Measurements from ENCODE around the gene PSTK.

PSTK gene

DNA sequence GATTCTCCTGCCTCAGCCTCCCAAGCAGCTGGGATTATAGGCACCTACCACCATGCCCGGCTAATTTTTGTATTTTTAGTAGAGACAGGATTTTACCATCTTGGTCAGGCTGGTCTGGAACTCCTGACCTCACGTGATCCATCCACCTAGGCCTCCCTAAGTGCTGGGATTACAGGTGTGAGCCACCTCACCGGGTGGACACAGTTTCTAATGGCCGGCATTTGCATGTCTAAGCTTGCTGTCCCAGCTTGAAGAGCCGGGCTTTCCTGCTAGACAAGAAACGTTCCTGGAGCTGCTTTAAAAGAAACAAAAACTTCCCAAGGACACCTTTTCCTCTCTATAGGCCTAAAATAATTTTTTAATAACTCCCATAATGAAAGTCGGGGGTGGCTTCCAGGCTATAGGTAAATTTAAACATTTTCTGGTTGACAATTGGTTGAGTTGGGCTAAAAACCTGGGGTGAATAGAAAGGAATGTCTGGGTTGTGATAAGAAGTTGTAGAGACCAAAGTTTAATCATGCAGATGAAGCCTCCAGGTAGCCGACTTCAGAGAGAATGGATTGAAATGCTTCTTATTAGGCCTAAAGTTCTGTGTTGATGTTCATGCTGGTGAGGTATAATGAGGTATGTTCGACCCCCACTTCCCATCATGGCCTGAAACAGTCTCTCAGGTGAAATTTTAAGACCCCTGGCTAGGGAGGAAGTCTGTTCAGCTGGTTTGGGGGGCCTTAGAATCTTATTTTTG is 37.4 kb downstream of the PSTK start:
- no peaks in the 10 kb centered on the region for H3K4me1 ChIP-seq (ENCODE audit: insufficient read depth, low read length)
- TF ChIP-seq CTCF (IDR thresholded peaks at IDR 0.05; ENCODE audit: borderline replicate concordance, extremely low read depth, low read length, poor library complexity, severe bottlenecking) (no peak), EZH2 (IDR thresholded peaks at IDR 0.05; ENCODE audit: borderline replicate concordance, low read depth, low read length, severe bottlenecking) (no peak)

GRCh38 chr10:123018531-123018930 is 38.3 kb downstream of the PSTK start:
- no peak overlapping the region for H2AFZ ChIP-seq (ENCODE audit: low read depth, low read length)
- no peak overlapping the region for H3K4me3 ChIP-seq (ENCODE audit: low read depth in 1 of 2, low read length in 2 of 2)
- no peak overlapping the region for H3K27ac ChIP-seq (ENCODE audit: low read length)
- no peaks in the 10 kb centered on the region for H3K4me1 ChIP-seq (ENCODE audit: insufficient read depth, low read length)
- no peak overlapping the region for H3K9ac ChIP-seq (ENCODE audit: low read depth, low read length)
- H3K36me3 ChIP-seq (ENCODE audit: insufficient read depth, low read length) = no peaks in the 10 kb centered on the region
- no peaks in the 10 kb centered on the region; the same call in 1 of the 2 replicates for H4K20me1 ChIP-seq (ENCODE audit: insufficient read depth, low read length)
- no peak overlapping the region for H3K4me2 ChIP-seq (ENCODE audit: insufficient read depth, low read length)
- TF ChIP-seq CTCF (IDR thresholded peaks at IDR 0.05; ENCODE audit: borderline replicate concordance, extremely low read depth, low read length, poor library complexity, severe bottlenecking) = no peak
- TF ChIP-seq EZH2 (IDR thresholded peaks at IDR 0.05; ENCODE audit: borderline replicate concordance, low read depth, low read length, severe bottlenecking) = no peak
- no peak for DNase-seq
- ATAC-seq (ENCODE audit: insufficient read depth, low read depth) = no peak
- no peaks in the 10 kb centered on the region for H3K27me3 ChIP-seq (ENCODE audit: insufficient read depth, low read length, poor library complexity)
- H3K79me2 ChIP-seq (ENCODE audit: insufficient read depth, low read length) = no peaks in the 10 kb centered on the region
- H3K9me3 ChIP-seq (ENCODE audit: insufficient read depth, low read length, severe bottlenecking) = no peaks in the 10 kb centered on the region

More for the DNA sequence above, 37.4 kb downstream of the PSTK start:
- DNase-seq (no peak), ATAC-seq (ENCODE audit: insufficient read depth, low read depth) (no peak)
- Histone ChIP-seq H3K4me2 (ENCODE audit: insufficient read depth, low read length) (no peak overlapping the region), H4K20me1 (ENCODE audit: insufficient read depth, low read length) (no peaks in the 10 kb centered on the region; the same call in 1 of the 2 replicates), H3K27ac (ENCODE audit: low read length) (no peak overlapping the region), H3K9me3 (ENCODE audit: insufficient read depth, low read length, severe bottlenecking) (no peaks in the 10 kb centered on the region), H3K36me3 (ENCODE audit: insufficient read depth, low read length) (no peaks in the 10 kb centered on the region), H2AFZ (ENCODE audit: low read depth, low read length) (no peak overlapping the region), H3K27me3 (ENCODE audit: insufficient read depth, low read length, poor library complexity) (no peaks in the 10 kb centered on the region), H3K9ac (ENCODE audit: low read depth, low read length) (no peak overlapping the region), H3K4me3 (ENCODE audit: low read depth in 1 of 2, low read length in 2 of 2) (no peak overlapping the region), H3K79me2 (ENCODE audit: insufficient read depth, low read length) (no peaks in the 10 kb centered on the region)

DNA sequence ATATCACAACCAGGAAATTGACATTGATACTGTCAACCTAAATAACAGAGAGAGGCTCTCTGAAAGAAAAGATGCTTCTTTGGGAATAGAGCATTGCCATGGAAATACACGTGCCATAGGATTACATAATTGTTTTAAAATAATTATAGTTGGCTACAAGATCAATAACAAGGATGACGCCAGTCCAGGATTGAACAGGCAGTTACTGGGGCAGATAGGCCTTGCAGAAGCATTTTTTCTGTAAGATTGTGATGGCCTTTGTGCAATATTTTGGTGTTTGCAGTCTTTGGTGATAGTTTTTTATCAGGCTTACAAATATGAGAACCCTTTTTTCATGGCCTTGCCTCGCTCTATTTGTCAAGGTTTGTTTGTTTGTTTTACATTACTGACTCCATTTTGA is 39.1 kb downstream of the PSTK start:
- no peaks in the 10 kb centered on the region for H3K9me3 ChIP-seq (ENCODE audit: insufficient read depth, low read length, severe bottlenecking)
- no peaks in the 10 kb centered on the region for H3K36me3 ChIP-seq (ENCODE audit: insufficient read depth, low read length)
- no peak for DNase-seq
- no peak for ATAC-seq (ENCODE audit: insufficient read depth, low read depth)
- no peak overlapping the region for H3K4me2 ChIP-seq (ENCODE audit: insufficient read depth, low read length)
- no peak for TF ChIP-seq CTCF (IDR thresholded peaks at IDR 0.05; ENCODE audit: borderline replicate concordance, extremely low read depth, low read length, poor library complexity, severe bottlenecking)
- TF ChIP-seq EZH2 (IDR thresholded peaks at IDR 0.05; ENCODE audit: borderline replicate concordance, low read depth, low read length, severe bottlenecking) = no peak
- no peak overlapping the region for H3K9ac ChIP-seq (ENCODE audit: low read depth, low read length)
- H3K4me1 ChIP-seq (ENCODE audit: insufficient read depth, low read length) = no peaks in the 10 kb centered on the region
- H3K27me3 ChIP-seq (ENCODE audit: insufficient read depth, low read length, poor library complexity) = no peaks in the 10 kb centered on the region
- no peaks in the 10 kb centered on the region for H3K79me2 ChIP-seq (ENCODE audit: insufficient read depth, low read length)
- H4K20me1 ChIP-seq (ENCODE audit: insufficient read depth, low read length) = no peaks in the 10 kb centered on the region; the same call in 1 of the 2 replicates
- H2AFZ ChIP-seq (ENCODE audit: low read depth, low read length) = no peak overlapping the region
- H3K4me3 ChIP-seq (ENCODE audit: low read depth in 1 of 2, low read length in 2 of 2) = no peak overlapping the region
- no peak overlapping the region for H3K27ac ChIP-seq (ENCODE audit: low read length)
